IgD-negative memory B cell (primary cell): ENCODE results near the gene DNLZ. TPM values are rescaled to one million over a fixed set of nuclear protein-coding genes. Genes with fewer than 3 reads are reported as not detected.
"Not testable (repeated sequence)": the region's sequence is repeated elsewhere in the genome, so short reads cannot be mapped to it uniquely, and the experiment has no call there.

Experiments
- H3K27ac Mint-ChIP-seq, 3 donors: one replicate each; pipeline ENCODE4 v1.8.0; 2020 to 2022; ENCODE audit warnings: mild to moderate bottlenecking in 3 of 3, mixed read lengths in 3 of 3, moderate library complexity in 1 of 3
- H3K27me3 Mint-ChIP-seq: one replicate; pipeline ENCODE4 v1.8.0; 2021; ENCODE audit warnings: mixed read lengths
- H3K36me3 Mint-ChIP-seq: one replicate; pipeline ENCODE4 v1.8.0; 2020; ENCODE audit warnings: mild to moderate bottlenecking, mixed read lengths
- H3K4me1 Mint-ChIP-seq, 3 donors: one replicate each; pipeline ENCODE4 v1.8.0; 2020 to 2022; ENCODE audit warnings: mixed read lengths in 3 of 3, mild to moderate bottlenecking in 1 of 3
- H3K4me3 Mint-ChIP-seq, 4 donors: one replicate each; pipeline ENCODE4 v1.8.0; 2020 to 2022; ENCODE audit warnings: mild to moderate bottlenecking in 4 of 4, mixed read lengths in 4 of 4, moderate library complexity in 3 of 4
- H3K9me3 Mint-ChIP-seq, 3 donors: one replicate each; pipeline ENCODE4 v1.8.0; 2020 to 2021; ENCODE audit warnings: mixed read lengths in 3 of 3, mild to moderate bottlenecking in 1 of 3
- polyA plus RNA-seq: library from polyadenylated mRNA; unstranded; fragments of 300-500 nt; fragmentation: Illumina TruSeq; gene quantifications from one replicate; pipeline ENCODE4 v1.2.3, GENCODE V29; 2021

DNLZ gene
- polyA plus RNA-seq, 1 donor from 2014 or later, result 78.0 TPM

GRCh38 chr9:136351868-136352267, 11.7 kb downstream of the DNLZ start:
- H3K36me3 Mint-ChIP-seq, H3K27ac Mint-ChIP-seq, H3K9me3 Mint-ChIP-seq, H3K4me3 Mint-ChIP-seq, H3K4me1 Mint-ChIP-seq, H3K27me3 Mint-ChIP-seq: not testable (repeated sequence)

GRCh38 chr9:136351252-136351800, 12.2 kb downstream of the DNLZ start:
- Mint-ChIP-seq H3K4me1 (no peaks in the 10 kb centered on the region), H3K27ac (no peak overlapping the region), H3K36me3 (no peaks in the 10 kb centered on the region), H3K4me3 (no peak overlapping the region), H3K27me3 (no peaks in the 10 kb centered on the region), H3K9me3 (no peaks in the 10 kb centered on the region)

GRCh38 chr9:136349546-136349945, 14.0 kb downstream of the DNLZ start:
- H3K4me1 Mint-ChIP-seq, result no peaks in the 10 kb centered on the region
- no peaks in the 10 kb centered on the region for H3K27me3 Mint-ChIP-seq
- no peaks in the 10 kb centered on the region for H3K9me3 Mint-ChIP-seq
- no peak overlapping the region for H3K4me3 Mint-ChIP-seq
- no peaks in the 10 kb centered on the region for H3K36me3 Mint-ChIP-seq
- H3K27ac Mint-ChIP-seq, result no peak overlapping the region

GRCh38 chr9:136348691-136349090, 14.9 kb downstream of the DNLZ start:
- Mint-ChIP-seq H3K4me3 (no peak overlapping the region), H3K27ac (no peak overlapping the region), H3K36me3 (no peaks in the 10 kb centered on the region), H3K4me1 (no peaks in the 10 kb centered on the region), H3K9me3 (no peaks in the 10 kb centered on the region), H3K27me3 (no peaks in the 10 kb centered on the region)

GRCh38 chr9:136347472-136348256, 15.9 kb downstream of the DNLZ start:
- H3K27ac Mint-ChIP-seq, result no peak overlapping the region
- H3K9me3 Mint-ChIP-seq, result no peaks in the 10 kb centered on the region
- H3K36me3 Mint-ChIP-seq, result no peaks in the 10 kb centered on the region
- no peak overlapping the region for H3K4me3 Mint-ChIP-seq
- no peaks in the 10 kb centered on the region for H3K4me1 Mint-ChIP-seq
- H3K27me3 Mint-ChIP-seq, result no peaks in the 10 kb centered on the region

- Mint-ChIP-seq H3K27me3 (no peaks in the 10 kb centered on the region), H3K4me1 (no peaks in the 10 kb centered on the region), H3K36me3 (no peaks in the 10 kb centered on the region), H3K4me3 (no peak overlapping the region), H3K27ac (no peak overlapping the region), H3K9me3 (no peaks in the 10 kb centered on the region)
These were observed 16.5 kb downstream of the DNLZ start for GRCh38 chr9:136346927-136347465.

GRCh38 chr9:136346157-136346481, 17.4 kb downstream of the DNLZ start:
- Mint-ChIP-seq H3K9me3 (no peaks in the 10 kb centered on the region), H3K4me1 (no peaks in the 10 kb centered on the region), H3K36me3 (no peaks in the 10 kb centered on the region), H3K4me3 (no peak overlapping the region), H3K27me3 (no peaks in the 10 kb centered on the region), H3K27ac (no peak overlapping the region)

GRCh38 chr9:136345281-136346156, 18.0 kb downstream of the DNLZ start:
- Mint-ChIP-seq H3K36me3 (no peaks in the 10 kb centered on the region), H3K9me3 (no peaks in the 10 kb centered on the region), H3K4me1 (no peaks in the 10 kb centered on the region), H3K27ac (no peak overlapping the region), H3K4me3 (no peak overlapping the region), H3K27me3 (no peaks in the 10 kb centered on the region)

GRCh38 chr9:136344544-136345280, 18.8 kb downstream of the DNLZ start:
- H3K4me3 Mint-ChIP-seq, result no peak overlapping the region
- no peaks in the 10 kb centered on the region for H3K9me3 Mint-ChIP-seq
- H3K36me3 Mint-ChIP-seq, result no peaks in the 10 kb centered on the region
- no peak overlapping the region for H3K27ac Mint-ChIP-seq
- H3K4me1 Mint-ChIP-seq, result no peaks in the 10 kb centered on the region
- no peaks in the 10 kb centered on the region for H3K27me3 Mint-ChIP-seq

- H3K9me3 Mint-ChIP-seq, result peaks cover 0 to 2% (median 0%) of the 10 kb centered on the region in 3 donors
- peaks cover 0 to 1% (median 0%) of the 10 kb centered on the region in 3 donors for H3K4me1 Mint-ChIP-seq
- H3K4me3 Mint-ChIP-seq, result no peak overlapping the region
- no peak overlapping the region for H3K27ac Mint-ChIP-seq
- no peaks in the 10 kb centered on the region for H3K36me3 Mint-ChIP-seq
- H3K27me3 Mint-ChIP-seq, result no peaks in the 10 kb centered on the region
These were observed 19.7 kb downstream of the DNLZ start for GRCh38 chr9:136343884-136344269.

GRCh38 chr9:136343121-136343883, 20.2 kb downstream of the DNLZ start:
- Mint-ChIP-seq H3K4me1 (peaks cover 0 to 1% (median 0%) of the 10 kb centered on the region in 3 donors), H3K27ac (no peak overlapping the region), H3K27me3 (no peaks in the 10 kb centered on the region), H3K36me3 (no peaks in the 10 kb centered on the region), H3K4me3 (peak overlapping the region in 1 of 4 donors; percentile 60), H3K9me3 (peaks cover 0 to 2% (median 0%) of the 10 kb centered on the region in 3 donors)

- peaks cover 0 to 2% (median 0%) of the 10 kb centered on the region in 3 donors for H3K9me3 Mint-ChIP-seq
- H3K27me3 Mint-ChIP-seq, result no peaks in the 10 kb centered on the region
- no peak overlapping the region for H3K27ac Mint-ChIP-seq
- H3K4me3 Mint-ChIP-seq, result peak overlapping the region in 1 of 4 donors; percentile 76
- peaks cover 0 to 1% (median 0%) of the 10 kb centered on the region in 3 donors for H3K4me1 Mint-ChIP-seq
- H3K36me3 Mint-ChIP-seq, result no peaks in the 10 kb centered on the region
These were observed 21.1 kb downstream of the DNLZ start for GRCh38 chr9:136342181-136343120.

GRCh38 chr9:136341769-136342168, 21.8 kb downstream of the DNLZ start:
- peaks cover 0 to 1% (median 0%) of the 10 kb centered on the region in 3 donors for H3K4me1 Mint-ChIP-seq
- H3K9me3 Mint-ChIP-seq, result peaks cover 0 to 2% (median 0%) of the 10 kb centered on the region in 3 donors
- no peaks in the 10 kb centered on the region for H3K36me3 Mint-ChIP-seq
- no peak overlapping the region for H3K27ac Mint-ChIP-seq
- no peaks in the 10 kb centered on the region for H3K27me3 Mint-ChIP-seq
- peak overlapping the region in 1 of 4 donors; percentile 68 for H3K4me3 Mint-ChIP-seq
